H1 (cell line): Measurements from ENCODE around the gene CACNA1B. TPM values are rescaled to one million over a fixed set of nuclear protein-coding genes. Genes with fewer than 3 reads are reported as not detected.

Experiments
- CTCF ChIA-PET: fragments of 300-600 bp; sonication (Branson Sonifier 250); formaldehyde crosslinking; loops from one replicate; lab custom pipeline; 2021; ENCODE audit not compliant: partially characterized antibody; lab: Charles Lee
- POLR2A ChIA-PET: fragments of 300-600 bp; sonication (Branson Sonifier 250); formaldehyde crosslinking; loops from one replicate; lab custom pipeline; 2021; ENCODE audit warnings: inconsistent platforms; ENCODE audit not compliant: partially characterized antibody; lab: Charles Lee
- DNase-seq, 2 experiments: peaks; one replicate each; pipeline versions ENCODE4 v3.0.0 to v3.0.0-alpha.2; 2010 to 2022; ENCODE audit warnings: low spot score in 2 of 2, low read depth in 1 of 2, mixed read lengths in 1 of 2
- FAIRE-seq: peaks from 2 replicates; lab custom pipeline; 2011; peaks lifted over from hg19 to GRCh38; lab: Jason Lieb, UNC
- H2AFZ ChIP-seq: 2 replicates; pipeline ENCODE4 v1.8.1; 2012; ENCODE audit warnings: low read length, inconsistent platforms
- H2AK5ac ChIP-seq: 2 replicates; pipeline ENCODE4 v1.6.1; 2013; ENCODE audit warnings: low read depth, low read length
- H2BK120ac ChIP-seq: replicated peaks from 2 replicates; pipeline ENCODE3; 2013; ENCODE audit warnings: low read depth, low read length, inconsistent platforms
- H2BK12ac ChIP-seq: 2 replicates; pipeline ENCODE4 v1.6.1; 2013; ENCODE audit warnings: low read depth, low read length
- H2BK15ac ChIP-seq: 2 replicates; pipeline ENCODE4 v1.6.1; 2013; ENCODE audit warnings: low read length
- H2BK20ac ChIP-seq: 2 replicates; pipeline ENCODE4 v1.6.1; 2013; ENCODE audit warnings: low read length
- H2BK5ac ChIP-seq: 2 replicates; pipeline ENCODE4 v1.6.1; 2013; ENCODE audit warnings: low read depth, low read length
- H3K14ac ChIP-seq: 2 replicates; pipeline ENCODE4 v1.6.1; 2013; ENCODE audit warnings: inconsistent platforms; ENCODE audit not compliant: insufficient read length
- H3K18ac ChIP-seq: 2 replicates; pipeline ENCODE4 v1.6.1; 2013; ENCODE audit warnings: low read length; ENCODE audit errors: extremely low read depth
- H3K23ac ChIP-seq: 2 replicates; pipeline ENCODE4 v1.6.1; 2013; ENCODE audit warnings: inconsistent platforms; ENCODE audit not compliant: insufficient read length
- H3K23me2 ChIP-seq: 2 replicates; pipeline ENCODE4 v1.6.1; 2013; ENCODE audit warnings: low read depth, low read length
- H3K27ac ChIP-seq: 2 replicates; pipeline ENCODE4 v1.6.1; 2011; ENCODE audit warnings: low read depth, low read length, inconsistent platforms
- H3K27me3 ChIP-seq, 4 experiments: replicated peaks in 1 of 4; 1 replicate in 1 of 4; 2 replicates in 3 of 4; pipeline versions ENCODE4 v1.6.1 to v1.8.1; 2011 to 2013; ENCODE audit warnings: low read length in 3 of 4, mild to moderate bottlenecking in 3 of 4, inconsistent platforms in 2 of 4, mixed read lengths in 2 of 4, moderate library complexity in 1 of 4; ENCODE audit not compliant: control insufficient read depth in 3 of 4, insufficient read depth in 3 of 4; ENCODE audit errors: extremely low read depth in 1 of 4
- H3K36me3 ChIP-seq, 4 experiments: 2 replicates each; pipeline versions ENCODE4 v1.6.1 to v1.8.1; 2011 to 2013; ENCODE audit warnings: mild to moderate bottlenecking in 4 of 4, low read length in 3 of 4, moderate library complexity in 2 of 4, control low read depth in 1 of 4, inconsistent platforms in 1 of 4; ENCODE audit not compliant: insufficient read depth in 4 of 4, control insufficient read depth in 2 of 4
- H3K4ac ChIP-seq: replicated peaks from 2 replicates; pipeline ENCODE3; 2013; ENCODE audit warnings: low read length, low read depth, mixed read lengths, inconsistent platforms; ENCODE audit not compliant: insufficient read length
- H3K4me1 ChIP-seq, 4 experiments: replicated peaks in 1 of 4; 1 replicate in 1 of 4; 2 replicates in 3 of 4; pipeline versions ENCODE4 v1.6.1 to v1.8.1; 2011 to 2013; ENCODE audit warnings: low read length in 3 of 4, inconsistent platforms in 2 of 4, mixed read lengths in 1 of 4; ENCODE audit not compliant: insufficient read depth in 4 of 4, control insufficient read depth in 3 of 4
- H3K4me2 ChIP-seq, 2 experiments: 2 replicates each; pipeline versions ENCODE4 v1.6.1 to v1.8.1; 2011 to 2013; ENCODE audit warnings: low read depth in 2 of 2, low read length in 2 of 2, control low read depth in 1 of 2, inconsistent platforms in 1 of 2, mild to moderate bottlenecking in 1 of 2; ENCODE audit not compliant: insufficient read depth in 1 of 2
- H3K4me3 ChIP-seq, 4 experiments: fragments of 200-600, 300-600 bp in 1 of 4; sonication (generic), shearing (Covaris generic), sonication (Bioruptor Twin) in 1 of 4; 2 replicates each; pipeline versions ENCODE4 v1.5.1 to v1.8.1; 2011 to 2016; ENCODE audit warnings: low read length in 4 of 4, low read depth in 3 of 4, control low read depth in 2 of 4, inconsistent platforms in 2 of 4, mild to moderate bottlenecking in 2 of 4, mixed read lengths in 1 of 4, moderate library complexity in 1 of 4; ENCODE audit not compliant: insufficient read depth in 2 of 4; ENCODE audit errors: extremely low read depth in 1 of 4
- H3K56ac ChIP-seq: replicated peaks from 2 replicates; pipeline ENCODE3; 2013; ENCODE audit warnings: low read depth, mild to moderate bottlenecking, mixed read lengths, low read length, inconsistent platforms; ENCODE audit not compliant: insufficient read length
- H3K79me1 ChIP-seq: 2 replicates; pipeline ENCODE4 v1.6.1; 2013; ENCODE audit warnings: low read depth, low read length, control low read depth
- H3K79me2 ChIP-seq, 2 experiments: 2 replicates each; pipeline versions ENCODE4 v1.6.1 to v1.8.1; 2012 to 2013; ENCODE audit warnings: low read length in 2 of 2, mild to moderate bottlenecking in 2 of 2, inconsistent platforms in 1 of 2; ENCODE audit not compliant: insufficient read depth in 2 of 2, control insufficient read depth in 1 of 2
- H3K9ac ChIP-seq, 4 experiments: replicated peaks in 1 of 4; 1 replicate in 1 of 4; 2 replicates in 3 of 4; pipeline versions ENCODE4 v1.6.1 to v1.8.1; 2011 to 2013; ENCODE audit warnings: low read depth in 3 of 4, low read length in 3 of 4, control low read depth in 2 of 4, mild to moderate bottlenecking in 2 of 4, moderate library complexity in 2 of 4, inconsistent platforms in 1 of 4; ENCODE audit errors: extremely low read depth in 1 of 4
- H3K9me3 ChIP-seq, 2 experiments: 2 replicates each; pipeline versions ENCODE4 v1.6.1 to v1.8.1; 2012 to 2013; ENCODE audit warnings: mild to moderate bottlenecking in 2 of 2, moderate library complexity in 2 of 2, control low read depth in 1 of 2, inconsistent platforms in 1 of 2, low read depth in 1 of 2, low read length in 1 of 2, mixed read lengths in 1 of 2; ENCODE audit not compliant: insufficient read depth in 2 of 2
- H4K20me1 ChIP-seq, 2 experiments: replicated peaks in 1 of 2; 2 replicates each; pipeline versions ENCODE3 to v1.8.1; 2011 to 2013; ENCODE audit warnings: inconsistent platforms in 2 of 2, low read length in 2 of 2, mild to moderate bottlenecking in 1 of 2; ENCODE audit not compliant: insufficient read depth in 2 of 2, control insufficient read depth in 1 of 2
- H4K5ac ChIP-seq: 2 replicates; pipeline ENCODE4 v1.6.1; 2013; ENCODE audit warnings: low read length, low read depth, mixed read lengths, inconsistent platforms; ENCODE audit not compliant: insufficient read length
- H4K8ac ChIP-seq: 2 replicates; pipeline ENCODE4 v1.8.0; 2013; ENCODE audit warnings: mild to moderate bottlenecking, moderate library complexity, low read length, inconsistent platforms; ENCODE audit not compliant: insufficient read depth; ENCODE audit errors: extremely low read depth
- H4K91ac ChIP-seq: replicated peaks from 2 replicates; pipeline ENCODE3; 2013; ENCODE audit warnings: low read length, mixed read lengths, inconsistent platforms; ENCODE audit not compliant: insufficient read length
- BRCA1 ChIP-seq: IDR thresholded peaks from 2 replicates; pipeline ENCODE4 v1.6.1; 2012; ENCODE audit warnings: low read depth, low read length, improper control_type of control experiment
- CREB1 ChIP-seq: IDR thresholded peaks from 2 replicates; pipeline ENCODE4 v1.6.1; 2012; ENCODE audit warnings: inconsistent platforms
- CTBP2 ChIP-seq: IDR thresholded peaks from 2 replicates; pipeline ENCODE4 v1.7.0; 2011; ENCODE audit warnings: borderline replicate concordance, mild to moderate bottlenecking, moderate library complexity, mixed read lengths, low read length; ENCODE audit not compliant: insufficient read depth, insufficient read length
- GABPA ChIP-seq: IDR thresholded peaks from 2 replicates; pipeline ENCODE4 v1.6.1; 2011; ENCODE audit warnings: mild to moderate bottlenecking, low read length, moderate library complexity, borderline replicate concordance; ENCODE audit not compliant: insufficient read depth
- HDAC2 ChIP-seq, 2 experiments: fragments of 300-600 bp in 1 of 2; sonication (generic) in 1 of 2; IDR thresholded peaks; 2 replicates each; pipeline ENCODE4 v1.6.1; 2011 to 2012; ENCODE audit warnings: low read depth in 2 of 2, low read length in 2 of 2, mild to moderate bottlenecking in 2 of 2, moderate library complexity in 2 of 2, borderline replicate concordance in 1 of 2, inconsistent platforms in 1 of 2
- HDAC6 ChIP-seq: IDR thresholded peaks from one replicate; pipeline ENCODE4 v1.7.1; 2012; ENCODE audit warnings: low read depth, mild to moderate bottlenecking, inconsistent platforms, low read length, moderate library complexity
- JUND ChIP-seq: IDR thresholded peaks from 2 replicates; pipeline ENCODE4 v1.6.1; 2011; ENCODE audit warnings: mild to moderate bottlenecking, improper control_type of control experiment, low read length
- NANOG ChIP-seq: IDR thresholded peaks from 2 replicates; pipeline ENCODE4 v1.6.1; 2011; ENCODE audit warnings: low read length, low read depth, mild to moderate bottlenecking, inconsistent platforms; ENCODE audit not compliant: insufficient read depth, poor library complexity, severe bottlenecking
- RAD21 ChIP-seq, 2 experiments: IDR thresholded peaks in 1 of 2; conservative IDR thresholded peaks in 1 of 2; 2 replicates each; pipeline ENCODE4 v1.6.1; 2011; ENCODE audit warnings: low read depth in 2 of 2, low read length in 2 of 2, improper control_type of control experiment in 1 of 2, inconsistent platforms in 1 of 2, mild to moderate bottlenecking in 1 of 2, moderate library complexity in 1 of 2
- SIN3A ChIP-seq, 2 experiments: IDR thresholded peaks in 1 of 2; conservative IDR thresholded peaks in 1 of 2; 2 replicates each; pipeline ENCODE4 v1.6.1; 2011 to 2012; ENCODE audit warnings: low read length in 2 of 2, improper control_type of control experiment in 1 of 2, low read depth in 1 of 2, mild to moderate bottlenecking in 1 of 2
- SIX5 ChIP-seq: IDR thresholded peaks from 2 replicates; pipeline ENCODE4 v1.6.1; 2011; ENCODE audit warnings: mild to moderate bottlenecking, low read depth, low read length
- WGBS, 2 experiments: shearing (Covaris generic) in 1 of 2; methylation state at CpG; one replicate each; pipeline versions ENCODE4 v1.1.6 to v1.1.7; 2013 to 2015; ENCODE audit warnings: low lambda C conversion rate in 2 of 2, mixed read lengths in 2 of 2, inconsistent platforms in 1 of 2, low coverage in 1 of 2, missing lambda C conversion rate in 1 of 2; ENCODE audit not compliant: insufficient replicate concordance in 2 of 2, insufficient coverage in 1 of 2, insufficient read length in 1 of 2; ENCODE audit errors: extremely low coverage in 1 of 2, missing lambda C conversion rate in 1 of 2; 5-methylcytosine and 5-hydroxymethylcytosine counted together
- polyA plus RNA-seq, 7 experiments: library from polyadenylated mRNA; depleted of rRNA in 3 of 7; stranded (reverse) in 5 of 7; unstranded in 2 of 7; fragments of >200 nt in 5 of 7; fragments of 200-250 nt in 2 of 7; gene quantifications; 1 replicate in 5 of 7; 2 replicates in 1 of 7; 4 replicates in 1 of 7; pipeline versions ENCODE4 v1.2.1 to v1.2.3, GENCODE V29; 2011 to 2013; ENCODE audit warnings: missing spikeins in 2 of 7, mixed read lengths in 2 of 7
- total RNA-seq: library from RNA; stranded (reverse); fragmentation: NEBNext Ultra II Directional; extraction: Animal tissue kit (Norgen Biotek cat#: 25700); gene quantifications from 2 replicates; pipeline ENCODE4 v1.2.1, GENCODE V29; 2021

CACNA1B gene
- total and polyA plus RNA-seq, 2 of the 8 experiments (the other 6 are each of a cell fraction or from before 2014, with no cell fraction given) = 1.5 to 5.7 TPM

GRCh38 chr9:137892424-137893191 lies 15.0 kb downstream of the CACNA1B start:
- H3K23me2 ChIP-seq = no peaks in the 10 kb centered on the region
- no peak overlapping the region for H4K5ac ChIP-seq
- H3K56ac ChIP-seq = no peak overlapping the region
- H3K79me2 ChIP-seq = no peaks in the 10 kb centered on the region
- H3K4me3 ChIP-seq = no peak overlapping the region
- no peaks in the 10 kb centered on the region for H3K27me3 ChIP-seq
- H3K27ac ChIP-seq = no peak overlapping the region
- FAIRE-seq (no peak), DNase-seq (no peak)
- H2BK15ac ChIP-seq = no peak overlapping the region
- H4K91ac ChIP-seq = no peak overlapping the region
- CTCF ChIA-PET = interaction anchor here (0.9 kb wide), 1 partner anchor 11 kb away, joined by 4 read pairs; no protein-coding TSS in a partner anchor
- peak overlapping the region; percentile 45 for H4K8ac ChIP-seq
- no peak overlapping the region for H2BK5ac ChIP-seq
- H2AK5ac ChIP-seq = no peak overlapping the region
- H2BK20ac ChIP-seq = no peak overlapping the region
- POLR2A ChIA-PET = no interaction called here
- no peak overlapping the region for H3K9ac ChIP-seq
- peaks cover 0 to 29% of the 10 kb centered on the region in 2 experiments; a peak in 3 of 4 replicates for H3K9me3 ChIP-seq
- no peak overlapping the region for H3K23ac ChIP-seq
- H3K14ac ChIP-seq = no peak overlapping the region
- H3K4ac ChIP-seq = no peak overlapping the region
- no peak overlapping the region for H2AFZ ChIP-seq
- no peaks in the 10 kb centered on the region for H3K36me3 ChIP-seq
- H3K18ac ChIP-seq = no peak overlapping the region
- H3K4me1 ChIP-seq = no peaks in the 10 kb centered on the region
- H3K79me1 ChIP-seq = no peaks in the 10 kb centered on the region
- H2BK120ac ChIP-seq = no peak overlapping the region
- no peak overlapping the region for H3K4me2 ChIP-seq
- WGBS, 2 experiments = 83% methylated on average over 18 of the region's 22 CpGs; no CpG with 5 or more reads in 1 of the 2 experiments
- H4K20me1 ChIP-seq = peaks cover 0 to 2% of the 10 kb centered on the region in 2 experiments
- H2BK12ac ChIP-seq = no peak overlapping the region
- TF ChIP-seq BRCA1 (no peak), SIX5 (no peak), NANOG (no peak), SIN3A (conservative IDR thresholded peaks at IDR 0.05 in 1 of 2, IDR thresholded peaks at IDR 0.05 in 1 of 2; ENCODE audit: low read depth in 1 of 2, low read length in 2 of 2) (no peak), RAD21 (IDR thresholded peaks at IDR 0.05 in 1 of 2, conservative IDR thresholded peaks at IDR 0.05 in 1 of 2; ENCODE audit: low read depth in 2 of 2, low read length in 2 of 2) (no peak), GABPA (no peak), CREB1 (no peak), CTBP2 (no peak), JUND (no peak), HDAC2 (IDR thresholded peaks at IDR 0.05; ENCODE audit: borderline replicate concordance in 1 of 2, low read depth in 2 of 2, low read length in 2 of 2) (no peak), HDAC6 (no peak)
